ENCODE measurements around the gene HEG1.

DNA sequence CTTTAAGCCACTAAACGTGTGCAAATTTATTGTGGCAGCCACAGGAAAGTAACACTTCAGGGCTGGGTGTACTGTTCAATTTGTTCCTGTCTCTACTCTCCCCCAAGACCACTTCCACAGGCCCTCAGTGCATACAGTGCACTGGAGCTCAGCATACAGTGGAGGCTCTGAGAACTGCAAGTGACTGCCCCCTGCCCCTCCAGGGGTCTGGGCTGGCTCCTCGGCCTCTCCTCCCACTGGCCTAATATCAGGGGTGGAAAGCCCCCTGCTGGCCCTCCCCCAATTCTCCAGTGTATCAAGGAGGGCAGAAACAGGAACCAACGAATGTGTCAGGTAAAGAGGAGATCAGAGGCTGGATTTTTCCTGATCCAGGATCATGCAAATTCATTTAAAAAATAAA is 19.9 kb upstream of the HEG1 start:
- TF ChIP-seq, protein P1, sequence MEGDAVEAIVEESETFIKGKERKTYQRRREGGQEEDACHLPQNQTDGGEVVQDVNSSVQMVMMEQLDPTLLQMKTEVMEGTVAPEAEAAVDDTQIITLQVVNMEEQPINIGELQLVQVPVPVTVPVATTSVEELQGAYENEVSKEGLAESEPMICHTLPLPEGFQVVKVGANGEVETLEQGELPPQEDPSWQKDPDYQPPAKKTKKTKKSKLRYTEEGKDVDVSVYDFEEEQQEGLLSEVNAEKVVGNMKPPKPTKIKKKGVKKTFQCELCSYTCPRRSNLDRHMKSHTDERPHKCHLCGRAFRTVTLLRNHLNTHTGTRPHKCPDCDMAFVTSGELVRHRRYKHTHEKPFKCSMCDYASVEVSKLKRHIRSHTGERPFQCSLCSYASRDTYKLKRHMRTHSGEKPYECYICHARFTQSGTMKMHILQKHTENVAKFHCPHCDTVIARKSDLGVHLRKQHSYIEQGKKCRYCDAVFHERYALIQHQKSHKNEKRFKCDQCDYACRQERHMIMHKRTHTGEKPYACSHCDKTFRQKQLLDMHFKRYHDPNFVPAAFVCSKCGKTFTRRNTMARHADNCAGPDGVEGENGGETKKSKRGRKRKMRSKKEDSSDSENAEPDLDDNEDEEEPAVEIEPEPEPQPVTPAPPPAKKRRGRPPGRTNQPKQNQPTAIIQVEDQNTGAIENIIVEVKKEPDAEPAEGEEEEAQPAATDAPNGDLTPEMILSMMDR (IDR thresholded peaks at IDR 0.05; ENCODE audit: low read depth, low read length): no peak
- TF ChIP-seq, protein P2, sequence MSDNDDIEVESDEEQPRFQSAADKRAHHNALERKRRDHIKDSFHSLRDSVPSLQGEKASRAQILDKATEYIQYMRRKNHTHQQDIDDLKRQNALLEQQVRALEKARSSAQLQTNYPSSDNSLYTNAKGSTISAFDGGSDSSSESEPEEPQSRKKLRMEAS (IDR thresholded peaks at IDR 0.05; ENCODE audit: low read depth, low read length): no peak
- TF ChIP-seq MYC (IDR thresholded peaks at IDR 0.05; ENCODE audit: low read depth, low read length): no peak

Measured in NB4 (cell line).